Parathyroid adenoma (tissue), 2 donors: Measurements from ENCODE around the gene TRIM37.
"Not testable (repeated sequence)": the region's sequence is repeated elsewhere in the genome, so short reads cannot be mapped to it uniquely, and the experiment has no call there.

Experiments used
- H2AFZ ChIP-seq: fragments of 300-600 bp; sonication (generic); one replicate; pipeline ENCODE4 v1.7.0; 2017; ENCODE audit warnings: antibody characterized with exemption, mild to moderate bottlenecking
- H3K27ac ChIP-seq: fragments of 300-600 bp; sonication (generic); one replicate; pipeline ENCODE4 v1.7.0; 2017
- H3K27me3 ChIP-seq: fragments of 300-600 bp; sonication (generic); one replicate; pipeline ENCODE4 v1.7.0; 2017; ENCODE audit warnings: low read length; ENCODE audit not compliant: control insufficient read depth, insufficient read depth
- H3K36me3 ChIP-seq: fragments of 300-600 bp; sonication (generic); one replicate; pipeline ENCODE4 v1.7.0; 2017; ENCODE audit warnings: low read length; ENCODE audit not compliant: control insufficient read depth, insufficient read depth
- H3K4me1 ChIP-seq: fragments of 300-600 bp; sonication (generic); one replicate; pipeline ENCODE4 v1.7.0; 2017; ENCODE audit warnings: control low read depth
- H3K4me2 ChIP-seq: fragments of 300-600 bp; sonication (generic); one replicate; pipeline ENCODE4 v1.7.0; 2017; ENCODE audit warnings: low read length
- H3K4me3 ChIP-seq: fragments of 300-600 bp; sonication (generic); one replicate; pipeline ENCODE4 v1.7.0; 2017; ENCODE audit warnings: low read depth, low read length
- H3K79me2 ChIP-seq: fragments of 300-600 bp; sonication (generic); one replicate; pipeline ENCODE4 v1.7.0; 2017; ENCODE audit warnings: control low read depth
- H3K9ac ChIP-seq: fragments of 300-600 bp; sonication (generic); one replicate; pipeline ENCODE4 v1.7.0; 2017; ENCODE audit warnings: mild to moderate bottlenecking
- H3K9me3 ChIP-seq: fragments of 300-600 bp; sonication (generic); one replicate; pipeline ENCODE4 v1.7.0; 2017; ENCODE audit warnings: low read length; ENCODE audit not compliant: control insufficient read depth
- TF ChIP-seq, protein P1 (sequence below): fragments of 300-600 bp; sonication (generic); IDR thresholded peaks from one replicate; pipeline ENCODE4 v1.7.0; 2017; ENCODE audit warnings: antibody characterized with exemption, mild to moderate bottlenecking
- donor health status: primary hyperparathyroidism.

Gene TRIM37

DNA sequence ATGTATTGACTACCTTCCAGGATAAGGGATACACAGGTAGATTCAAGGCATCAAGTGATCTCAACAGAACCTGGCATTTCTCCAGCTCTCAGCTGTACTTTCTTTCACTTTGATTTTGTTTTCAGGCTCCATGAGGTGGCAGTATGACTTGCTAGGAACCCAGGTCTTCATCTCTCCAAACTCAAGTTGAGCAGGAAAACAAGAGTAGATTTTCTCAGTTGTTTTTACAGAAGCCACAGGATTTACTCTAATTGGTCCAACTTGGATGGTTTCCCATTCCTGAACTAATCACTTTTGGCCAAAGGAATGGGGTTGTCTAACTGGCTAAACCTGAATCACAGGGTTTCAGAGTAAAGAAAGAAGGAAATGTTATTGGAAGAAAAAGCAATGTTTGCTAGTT, 146.6 kb downstream of the TRIM37 start:
- H3K9me3 ChIP-seq = no peaks in the 10 kb centered on the region
- H3K79me2 ChIP-seq = no peaks in the 10 kb centered on the region
- H3K4me1 ChIP-seq = peaks cover 3% of the 10 kb centered on the region
- TF ChIP-seq, protein P1, sequence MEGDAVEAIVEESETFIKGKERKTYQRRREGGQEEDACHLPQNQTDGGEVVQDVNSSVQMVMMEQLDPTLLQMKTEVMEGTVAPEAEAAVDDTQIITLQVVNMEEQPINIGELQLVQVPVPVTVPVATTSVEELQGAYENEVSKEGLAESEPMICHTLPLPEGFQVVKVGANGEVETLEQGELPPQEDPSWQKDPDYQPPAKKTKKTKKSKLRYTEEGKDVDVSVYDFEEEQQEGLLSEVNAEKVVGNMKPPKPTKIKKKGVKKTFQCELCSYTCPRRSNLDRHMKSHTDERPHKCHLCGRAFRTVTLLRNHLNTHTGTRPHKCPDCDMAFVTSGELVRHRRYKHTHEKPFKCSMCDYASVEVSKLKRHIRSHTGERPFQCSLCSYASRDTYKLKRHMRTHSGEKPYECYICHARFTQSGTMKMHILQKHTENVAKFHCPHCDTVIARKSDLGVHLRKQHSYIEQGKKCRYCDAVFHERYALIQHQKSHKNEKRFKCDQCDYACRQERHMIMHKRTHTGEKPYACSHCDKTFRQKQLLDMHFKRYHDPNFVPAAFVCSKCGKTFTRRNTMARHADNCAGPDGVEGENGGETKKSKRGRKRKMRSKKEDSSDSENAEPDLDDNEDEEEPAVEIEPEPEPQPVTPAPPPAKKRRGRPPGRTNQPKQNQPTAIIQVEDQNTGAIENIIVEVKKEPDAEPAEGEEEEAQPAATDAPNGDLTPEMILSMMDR = peak; percentile 15
- H2AFZ ChIP-seq = peak overlapping the region; percentile 41
- no peak overlapping the region for H3K9ac ChIP-seq
- H3K27me3 ChIP-seq = no peaks in the 10 kb centered on the region
- H3K4me3 ChIP-seq = no peak overlapping the region
- H3K36me3 ChIP-seq = no peaks in the 10 kb centered on the region
- H3K4me2 ChIP-seq = peak overlapping the region; percentile 51
- no peak overlapping the region for H3K27ac ChIP-seq

GRCh38 chr17:58957725-58958073, 149.0 kb downstream of the TRIM37 start:
- not testable (repeated sequence) for H3K79me2 ChIP-seq, H3K36me3 ChIP-seq, H3K4me3 ChIP-seq, H3K4me2 ChIP-seq, H3K4me1 ChIP-seq, H3K27ac ChIP-seq, H3K9me3 ChIP-seq, H3K27me3 ChIP-seq, H3K9ac ChIP-seq, H2AFZ ChIP-seq

- H3K9ac ChIP-seq = no peak overlapping the region
- H3K4me2 ChIP-seq = no peak overlapping the region
- no peaks in the 10 kb centered on the region for H3K27me3 ChIP-seq
- H3K4me3 ChIP-seq = no peak overlapping the region
- TF ChIP-seq, protein P1 = no peak
- H3K27ac ChIP-seq = no peak overlapping the region
- H3K36me3 ChIP-seq = no peaks in the 10 kb centered on the region
- H3K4me1 ChIP-seq = peaks cover 3% of the 10 kb centered on the region
- no peaks in the 10 kb centered on the region for H3K9me3 ChIP-seq
- H2AFZ ChIP-seq = no peak overlapping the region
- no peaks in the 10 kb centered on the region for H3K79me2 ChIP-seq
Observed at GRCh38 chr17:58956997-58957724, 149.5 kb downstream of the TRIM37 start.

DNA sequence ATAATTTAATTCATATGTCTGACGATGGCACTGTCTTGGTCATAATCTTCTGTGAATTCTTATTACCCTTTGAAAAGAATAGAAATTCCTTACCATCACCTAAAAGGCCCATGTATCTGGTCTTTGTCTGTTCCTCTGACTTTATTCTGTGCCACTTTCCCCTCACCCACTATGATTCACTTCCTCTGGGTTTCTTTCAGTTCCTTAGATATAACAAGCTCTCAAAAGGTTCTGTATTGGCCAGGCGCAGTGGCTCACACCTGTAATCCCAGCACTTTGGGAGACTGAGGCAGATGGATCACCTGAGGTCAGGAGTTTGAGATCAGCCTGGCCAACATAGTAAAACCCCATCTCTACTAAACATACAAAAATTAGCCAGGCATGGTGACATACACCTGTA, 152.3 kb downstream of the TRIM37 start:
- not testable (repeated sequence) for H3K79me2 ChIP-seq, H3K27me3 ChIP-seq, H3K4me2 ChIP-seq, H3K4me3 ChIP-seq, H3K9ac ChIP-seq, H3K4me1 ChIP-seq, H2AFZ ChIP-seq, H3K27ac ChIP-seq, H3K36me3 ChIP-seq, H3K9me3 ChIP-seq

DNA sequence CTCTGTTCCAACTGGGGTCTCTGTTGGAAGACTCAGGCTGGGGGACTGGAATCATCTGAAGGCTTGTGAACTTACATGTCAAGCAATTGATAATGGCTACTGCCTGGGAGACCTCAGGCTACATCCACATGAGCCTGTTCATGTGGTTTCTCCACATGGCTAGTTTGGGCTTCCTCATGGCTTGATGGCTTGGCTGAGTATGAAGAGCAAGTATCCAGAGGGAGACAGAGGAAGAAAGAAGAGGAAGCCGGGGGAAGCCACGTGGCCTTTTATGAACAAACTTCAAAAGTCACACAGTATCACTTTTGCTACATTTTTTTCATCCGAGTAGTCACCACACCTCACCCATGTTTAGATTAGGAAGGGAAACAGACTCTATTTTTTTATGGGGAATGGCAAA, 158.9 kb downstream of the TRIM37 start:
- no peaks in the 10 kb centered on the region for H3K79me2 ChIP-seq
- H2AFZ ChIP-seq = no peak overlapping the region
- TF ChIP-seq, protein P1 = no peak
- H3K4me3 ChIP-seq = no peak overlapping the region
- no peaks in the 10 kb centered on the region for H3K27me3 ChIP-seq
- no peak overlapping the region for H3K4me2 ChIP-seq
- H3K36me3 ChIP-seq = no peaks in the 10 kb centered on the region
- H3K4me1 ChIP-seq = no peaks in the 10 kb centered on the region
- no peak overlapping the region for H3K27ac ChIP-seq
- no peak overlapping the region for H3K9ac ChIP-seq
- H3K9me3 ChIP-seq = no peaks in the 10 kb centered on the region

DNA sequence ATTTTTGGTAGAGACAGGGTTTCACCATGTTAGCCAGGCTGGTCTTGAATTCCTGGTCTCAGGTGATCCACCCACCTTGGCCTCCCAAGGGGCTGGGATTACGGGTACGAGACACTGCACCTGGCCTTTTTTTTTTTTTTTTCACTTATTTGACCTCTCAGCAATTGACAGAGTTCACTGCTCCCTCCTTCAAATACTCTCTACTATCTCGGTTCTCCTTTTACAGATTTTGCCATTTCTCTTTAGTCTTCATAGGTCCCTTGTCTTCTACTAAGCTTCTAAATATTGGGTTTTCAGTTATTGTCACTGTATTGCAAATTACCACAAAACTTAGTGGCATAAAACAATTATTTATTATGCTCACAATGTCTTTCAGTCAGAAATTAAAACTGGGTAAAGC, 159.3 kb downstream of the TRIM37 start:
- no peaks in the 10 kb centered on the region for H3K27me3 ChIP-seq
- no peaks in the 10 kb centered on the region for H3K4me1 ChIP-seq
- H3K9me3 ChIP-seq = no peaks in the 10 kb centered on the region
- H3K9ac ChIP-seq = no peak overlapping the region
- TF ChIP-seq, protein P1 = no peak
- H2AFZ ChIP-seq = no peak overlapping the region
- H3K27ac ChIP-seq = no peak overlapping the region
- no peaks in the 10 kb centered on the region for H3K36me3 ChIP-seq
- H3K4me2 ChIP-seq = no peak overlapping the region
- H3K4me3 ChIP-seq = no peak overlapping the region
- H3K79me2 ChIP-seq = no peaks in the 10 kb centered on the region
